Smooth muscle cell (in vitro differentiated cells): ENCODE results near the gene IDI2. TPM values are rescaled to one million over a fixed set of nuclear protein-coding genes. Genes with fewer than 3 reads are reported as not detected.

Experiments
- DNase-seq: peaks from one replicate; lab custom pipeline; 2025; ENCODE audit not compliant: unreplicated experiment; lab: John Stamatoyannopoulos, UW
- H2AFZ ChIP-seq: fragments of 200-600 bp; sonication (generic); 2 replicates; pipeline ENCODE4 v1.6.0; 2016; ENCODE audit warnings: antibody characterized with exemption, low read depth, mild to moderate bottlenecking
- H3F3A ChIP-seq: fragments of 200-600 bp; sonication (generic); 2 replicates; pipeline ENCODE4 v1.6.0; 2017; ENCODE audit warnings: antibody characterized with exemption, low read depth
- H3K27ac ChIP-seq: fragments of 200-600 bp; sonication (generic); 2 replicates; pipeline ENCODE4 v1.5.1; 2016; ENCODE audit warnings: low read depth, mild to moderate bottlenecking
- H3K27me3 ChIP-seq: fragments of 200-600 bp; sonication (generic); 2 replicates; pipeline ENCODE4 v1.6.1; 2016; ENCODE audit warnings: low read depth, mild to moderate bottlenecking
- H3K36me3 ChIP-seq: fragments of 200-600 bp; sonication (generic); 2 replicates; pipeline ENCODE4 v1.5.1; 2016; ENCODE audit warnings: low read depth
- H3K4me1 ChIP-seq: fragments of 200-600 bp; sonication (generic); 2 replicates; pipeline ENCODE4 v1.5.1; 2016; ENCODE audit warnings: low read depth
- H3K4me2 ChIP-seq: fragments of 200-600 bp; sonication (generic); 2 replicates; pipeline ENCODE4 v1.6.0; 2016; ENCODE audit warnings: mild to moderate bottlenecking
- H3K4me3 ChIP-seq: fragments of 200-600 bp; sonication (generic); 2 replicates; pipeline ENCODE4 v1.5.1; 2016; ENCODE audit warnings: mild to moderate bottlenecking
- H3K79me2 ChIP-seq: fragments of 200-600 bp; sonication (generic); 2 replicates; pipeline ENCODE4 v1.6.0; 2016; ENCODE audit warnings: low read depth, mild to moderate bottlenecking
- H3K9ac ChIP-seq: fragments of 200-600 bp; sonication (generic); 2 replicates; pipeline ENCODE4 v1.6.0; 2016; ENCODE audit warnings: low read depth
- H3K9me3 ChIP-seq: fragments of 200-600 bp; sonication (generic); replicated peaks from 2 replicates; pipeline ENCODE4 v1.5.1; 2016; ENCODE audit warnings: low read depth
- H4K20me1 ChIP-seq: fragments of 200-600 bp; sonication (generic); 2 replicates; pipeline ENCODE4 v1.6.0; 2016; ENCODE audit warnings: low read depth
- WGBS: methylation state at CpG from one replicate; pipeline ENCODE4 v1.1.7; 2016; ENCODE audit warnings: low lambda C conversion rate; 5-methylcytosine and 5-hydroxymethylcytosine counted together
- polyA plus RNA-seq: library from polyadenylated mRNA; unstranded; fragments of >200 nt; fragmentation: Nextera tagmentation; extraction: Ambion mirVana; gene quantifications from 2 replicates; pipeline ENCODE4 v1.2.1, GENCODE V29; 2016
- total RNA-seq: library from RNA; depleted of rRNA; stranded (reverse); fragments of >200 nt; gene quantifications from 2 replicates; pipeline ENCODE4 v1.2.3, GENCODE V29; 2014
- TF ChIP-seq, protein P1 (sequence below): fragments of 200-600 bp; sonication (generic); IDR thresholded peaks from 2 replicates; pipeline ENCODE4 v1.5.1; 2017; ENCODE audit warnings: borderline replicate concordance, mild to moderate bottlenecking, antibody characterized with exemption; ENCODE audit not compliant: insufficient read depth, poor library complexity, severe bottlenecking

The IDI2 gene
- total and polyA plus RNA-seq, 2 experiments from 2014 or later: not detected

- TF ChIP-seq, protein P1, sequence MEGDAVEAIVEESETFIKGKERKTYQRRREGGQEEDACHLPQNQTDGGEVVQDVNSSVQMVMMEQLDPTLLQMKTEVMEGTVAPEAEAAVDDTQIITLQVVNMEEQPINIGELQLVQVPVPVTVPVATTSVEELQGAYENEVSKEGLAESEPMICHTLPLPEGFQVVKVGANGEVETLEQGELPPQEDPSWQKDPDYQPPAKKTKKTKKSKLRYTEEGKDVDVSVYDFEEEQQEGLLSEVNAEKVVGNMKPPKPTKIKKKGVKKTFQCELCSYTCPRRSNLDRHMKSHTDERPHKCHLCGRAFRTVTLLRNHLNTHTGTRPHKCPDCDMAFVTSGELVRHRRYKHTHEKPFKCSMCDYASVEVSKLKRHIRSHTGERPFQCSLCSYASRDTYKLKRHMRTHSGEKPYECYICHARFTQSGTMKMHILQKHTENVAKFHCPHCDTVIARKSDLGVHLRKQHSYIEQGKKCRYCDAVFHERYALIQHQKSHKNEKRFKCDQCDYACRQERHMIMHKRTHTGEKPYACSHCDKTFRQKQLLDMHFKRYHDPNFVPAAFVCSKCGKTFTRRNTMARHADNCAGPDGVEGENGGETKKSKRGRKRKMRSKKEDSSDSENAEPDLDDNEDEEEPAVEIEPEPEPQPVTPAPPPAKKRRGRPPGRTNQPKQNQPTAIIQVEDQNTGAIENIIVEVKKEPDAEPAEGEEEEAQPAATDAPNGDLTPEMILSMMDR: no peak
- Histone ChIP-seq H3K4me2 (peak overlapping the region; percentile 100), H3K27me3 (no peaks in the 10 kb centered on the region), H3K4me1 (peaks cover 8% of the 10 kb centered on the region), H2AFZ (peak overlapping the region; percentile 56), H3K9me3 (no peaks in the 10 kb centered on the region), H3K27ac (peak overlapping the region; percentile 99), H3F3A (no peaks in the 10 kb centered on the region), H3K36me3 (peaks cover 6% of the 10 kb centered on the region), H3K9ac (peak overlapping the region; percentile 100), H3K79me2 (peaks cover 55% of the 10 kb centered on the region), H4K20me1 (peaks cover 46% of the 10 kb centered on the region), H3K4me3 (peak overlapping the region; percentile 100)
- 25% methylated on average over 42 of the region's 42 CpGs for WGBS
- no peak for DNase-seq
These were observed 36.8 kb downstream of the IDI2 start for GRCh38 chr10:988667-989545.

- DNase-seq: peak; percentile 73
- H3K4me3 ChIP-seq: peak within 1 kb of the TSS; percentile 100
- H3K79me2 ChIP-seq: peaks cover 46% of the 10 kb centered on the region
- H3F3A ChIP-seq: no peaks in the 10 kb centered on the region
- peak within 1 kb of the TSS; percentile 100 for H3K4me2 ChIP-seq
- peak within 1 kb of the TSS; percentile 100 for H3K9ac ChIP-seq
- peaks cover 8% of the 10 kb centered on the region for H3K4me1 ChIP-seq
- whole genome bisulfite sequencing: under 1% methylated on average over 73 of the region's 74 CpGs
- H3K36me3 ChIP-seq: no peaks in the 10 kb centered on the region
- TF ChIP-seq, protein P1: no peak
- peak within 1 kb of the TSS; percentile 99 for H3K27ac ChIP-seq
- no peaks in the 10 kb centered on the region for H3K9me3 ChIP-seq
- no peaks in the 10 kb centered on the region for H3K27me3 ChIP-seq
- H4K20me1 ChIP-seq: peaks cover 38% of the 10 kb centered on the region
- H2AFZ ChIP-seq: peak within 1 kb of the TSS; percentile 56
These were observed 37.6 kb downstream of the IDI2 start, which contains the start of gene GTPBP4 for GRCh38 chr10:987870-988666. GTPBP4 (plus strand) TSS chr10:988434; CDS start chr10:988480, 46 bp downstream.

DNA sequence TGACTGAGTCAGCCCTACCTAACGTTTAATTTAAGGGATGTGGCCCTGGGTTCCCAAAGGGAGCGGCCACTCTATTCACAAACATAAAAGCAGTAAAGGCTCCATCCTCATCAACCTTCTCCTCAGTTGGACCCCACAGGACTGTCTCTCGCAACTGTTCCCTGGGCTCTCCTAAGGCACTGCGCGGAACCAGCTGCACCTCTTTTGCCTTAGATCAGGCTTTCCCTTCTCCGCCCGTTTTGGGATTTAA lies 38.1 kb downstream of the IDI2 start:
- Histone ChIP-seq H3K4me1 (peaks cover 8% of the 10 kb centered on the region), H3F3A (no peaks in the 10 kb centered on the region), H2AFZ (peak overlapping the region; percentile 56), H3K9me3 (no peaks in the 10 kb centered on the region), H3K4me2 (peak overlapping the region; percentile 100), H3K36me3 (no peaks in the 10 kb centered on the region), H3K4me3 (peak overlapping the region; percentile 100), H3K27ac (peak overlapping the region; percentile 99), H3K79me2 (peaks cover 41% of the 10 kb centered on the region), H3K9ac (peak overlapping the region; percentile 100), H3K27me3 (no peaks in the 10 kb centered on the region), H4K20me1 (peaks cover 33% of the 10 kb centered on the region)
- 8% methylated on average over 7 of the region's 7 CpGs for WGBS
- TF ChIP-seq, protein P1: no peak
- DNase-seq: no peak
